RKO (cell line): ENCODE measurements around the gene CREB3.

Experiments
- DNase-seq: peaks from one replicate; pipeline ENCODE4 v3.0.0-alpha.2; 2016; ENCODE audit warnings: low spot score

The CREB3 gene

GRCh38 chr9:35749515-35750255 lies 17.2 kb downstream of the CREB3 start:
- peak; percentile 51 for DNase-seq

DNA sequence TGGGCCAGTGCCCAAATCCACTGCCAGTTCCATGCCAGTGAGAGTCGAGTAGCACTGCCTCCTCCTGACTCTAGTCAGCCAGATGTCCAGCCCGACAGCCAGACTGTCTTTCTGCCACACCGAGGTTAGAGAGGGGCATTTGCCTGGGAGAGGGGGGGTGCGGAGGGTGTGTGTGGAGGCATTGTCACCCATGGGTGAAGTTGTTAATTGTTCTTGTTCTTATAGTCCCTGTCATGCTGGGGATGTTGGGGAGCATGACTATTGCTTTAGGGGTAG lies 17.7 kb downstream of the CREB3 start:
- no peak for DNase-seq

- DNase-seq = peak; percentile 72
These were observed 21.0 kb downstream of the CREB3 start for GRCh38 chr9:35753466-35753865.

GRCh38 chr9:35754264-35754663 lies 21.8 kb downstream of the CREB3 start, which contains the start of gene MSMP:
Gene MSMP, minus strand, starts transcription at chr9:35754276. Its CDS starts 147 bp downstream, at chr9:35754129.
- DNase-seq = no peak

- no peak for DNase-seq
These were observed 22.6 kb downstream of the CREB3 start for GRCh38 chr9:35755071-35755470.

GRCh38 chr9:35756275-35757225 lies 24.1 kb downstream of the CREB3 start:
- peak; percentile 83 for DNase-seq

DNA sequence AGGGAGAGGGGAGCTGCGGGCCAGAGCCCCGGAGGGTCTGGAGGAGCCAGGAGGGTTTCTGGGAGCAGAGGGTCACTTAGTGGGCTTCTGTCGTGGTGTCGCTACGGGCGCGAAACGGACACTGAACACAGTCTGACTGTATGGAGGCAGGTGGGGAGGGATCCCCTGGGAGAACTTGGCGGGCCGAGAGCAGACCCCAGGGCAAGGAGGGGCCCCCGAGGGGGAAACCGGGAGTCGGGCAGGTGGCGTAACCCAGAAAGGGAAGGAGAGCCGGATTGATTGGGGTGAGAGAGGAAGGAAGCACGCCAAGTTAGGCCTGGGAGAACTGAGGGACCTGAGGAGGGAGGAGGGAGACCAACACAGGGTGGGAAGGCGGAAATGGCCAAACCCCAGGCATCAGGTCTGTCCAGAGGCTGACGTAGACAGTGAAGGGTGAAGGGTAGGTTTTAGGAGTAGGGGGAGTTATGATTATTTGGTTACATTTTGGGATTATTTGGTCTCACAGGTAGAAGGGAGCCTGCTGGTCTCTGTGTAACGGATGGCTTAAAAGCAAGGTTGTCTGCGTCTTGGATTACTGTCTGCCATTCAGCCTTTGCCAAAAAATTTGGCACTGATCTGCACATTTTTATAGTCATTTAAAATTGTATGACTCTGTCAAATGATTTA lies 24.9 kb downstream of the CREB3 start:
- peak; percentile 80 for DNase-seq

- DNase-seq = peak; percentile 40
These were observed 25.4 kb downstream of the CREB3 start for GRCh38 chr9:35757892-35758275.

DNA sequence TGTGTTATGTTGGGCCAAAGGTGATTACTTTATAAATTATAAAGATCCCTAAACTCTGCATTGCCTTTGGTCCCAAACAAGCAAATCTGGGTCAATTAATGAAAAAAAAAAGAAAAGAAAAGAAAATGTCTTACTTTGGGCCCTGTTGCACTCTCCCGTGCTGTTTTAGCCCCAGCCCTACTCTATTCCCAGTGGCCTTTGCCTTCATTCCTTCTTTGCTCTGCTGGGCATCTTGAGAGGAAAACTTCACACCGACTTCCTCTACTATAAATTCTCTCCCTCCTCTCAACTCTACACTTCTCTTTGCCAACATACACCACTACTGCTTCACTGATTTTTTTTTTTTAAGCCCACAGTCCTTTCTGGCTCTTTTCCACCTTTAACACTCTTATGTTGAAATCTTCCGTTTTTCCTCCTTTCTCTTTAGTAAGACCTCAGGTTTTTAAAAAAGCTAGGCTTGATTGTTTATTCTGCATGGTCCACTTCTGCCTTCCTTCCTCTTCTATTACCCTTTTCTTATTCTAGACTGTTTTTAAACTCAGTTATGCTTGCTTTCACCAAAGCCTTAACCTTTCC lies 26.1 kb downstream of the CREB3 start:
- no peak for DNase-seq

DNA sequence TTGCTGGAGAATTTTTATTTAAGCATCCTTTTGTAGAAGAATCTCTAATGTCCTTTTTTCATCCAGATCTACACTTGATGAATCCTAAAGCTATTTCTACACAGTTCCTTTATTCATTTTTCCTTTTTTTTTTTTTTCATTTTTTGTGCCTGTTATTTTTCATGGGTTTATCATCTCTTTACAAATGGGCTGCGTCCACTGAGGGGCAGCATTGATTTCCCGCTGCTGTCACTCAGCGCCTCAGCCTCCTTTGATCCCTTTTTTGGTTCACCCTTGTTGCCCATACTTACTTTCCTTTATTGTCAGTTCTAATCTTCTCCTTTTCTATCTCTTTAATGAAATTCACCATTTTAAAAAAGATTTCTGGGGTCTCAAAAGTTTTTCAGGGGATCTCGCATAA lies 27.3 kb downstream of the CREB3 start:
- DNase-seq = no peak

DNA sequence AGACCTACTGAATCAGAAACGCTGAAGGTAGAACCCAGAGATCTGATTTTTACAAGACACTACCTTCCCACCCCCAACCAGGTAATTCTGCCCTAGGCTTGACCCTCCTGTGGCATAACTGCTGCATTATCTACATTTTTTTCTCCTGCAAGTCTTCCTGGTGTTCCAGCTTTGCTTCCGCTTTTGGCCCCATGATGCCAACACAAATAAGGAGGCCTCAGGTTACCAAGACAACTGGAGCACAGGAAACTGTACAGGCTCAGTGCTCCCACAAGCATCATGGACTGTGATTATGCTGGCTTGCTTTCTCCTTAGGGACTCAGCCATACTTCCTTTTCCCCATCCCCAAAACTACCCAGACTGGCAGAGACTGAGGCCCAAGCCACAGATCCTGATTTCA lies 28.2 kb downstream of the CREB3 start:
- DNase-seq = no peak

- DNase-seq = no peak
These were observed 30.7 kb downstream of the CREB3 start for GRCh38 chr9:35763181-35763580.

GRCh38 chr9:35763803-35764202 lies 31.3 kb downstream of the CREB3 start:
- DNase-seq = no peak

GRCh38 chr9:35766997-35767396 lies 34.5 kb downstream of the CREB3 start:
- DNase-seq = no peak

GRCh38 chr9:35767458-35767857 lies 35.0 kb downstream of the CREB3 start:
- no peak for DNase-seq

- DNase-seq = no peak
These were observed 37.3 kb downstream of the CREB3 start for GRCh38 chr9:35769763-35770162.

GRCh38 chr9:35771075-35771433 lies 38.6 kb downstream of the CREB3 start:
- DNase-seq = no peak

DNA sequence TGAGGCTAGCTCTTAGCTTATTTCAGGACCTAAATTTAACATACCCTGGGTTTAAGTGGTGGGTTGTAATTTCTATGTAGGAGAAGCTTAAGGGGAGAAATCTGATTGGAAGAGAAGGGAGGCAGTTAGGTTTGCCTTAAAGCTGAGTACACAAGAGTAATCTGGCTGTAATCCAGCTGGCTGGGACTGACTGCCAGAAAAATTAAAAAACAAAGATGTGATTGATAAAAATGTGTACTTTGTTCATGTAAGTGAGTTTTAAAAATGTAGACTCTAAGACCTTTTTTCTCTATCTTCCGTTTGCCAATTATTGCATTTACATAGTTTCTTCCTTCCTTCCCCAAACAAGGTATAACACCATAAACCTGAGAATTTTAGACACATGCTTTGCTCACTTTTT lies 39.1 kb downstream of the CREB3 start:
- no peak for DNase-seq

- no peak for DNase-seq
These were observed 39.5 kb downstream of the CREB3 start for GRCh38 chr9:35771943-35772342.

- no peak for DNase-seq
These were observed 42.6 kb downstream of the CREB3 start for GRCh38 chr9:35774907-35775635.

- no peak for DNase-seq
These were observed 43.6 kb downstream of the CREB3 start for GRCh38 chr9:35776018-35776417.

GRCh38 chr9:35778496-35778895 lies 46.0 kb downstream of the CREB3 start:
- no peak for DNase-seq
